ENCODE data around the gene LTBP2.

The LTBP2 gene

DNA sequence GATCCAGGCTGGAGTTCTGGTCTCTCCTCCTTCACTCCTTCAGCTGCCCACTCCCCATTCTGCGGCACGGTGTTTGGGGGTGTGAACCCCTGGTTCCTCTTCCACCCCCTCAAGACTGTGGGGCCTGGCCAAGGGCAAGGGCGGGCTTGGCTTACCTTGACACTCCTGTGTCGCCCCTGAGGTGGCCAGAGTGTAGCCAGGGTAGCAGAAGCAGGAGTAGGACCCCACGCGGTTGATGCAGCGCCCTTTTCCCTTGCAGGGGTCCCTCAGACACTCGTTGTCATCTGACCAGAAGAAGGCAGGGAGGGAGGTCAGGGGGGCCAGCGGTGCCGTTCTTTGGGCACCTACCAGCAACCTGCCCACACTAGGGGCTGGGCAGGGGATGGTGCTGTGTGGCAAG is 90.3 kb downstream of the LTBP2 start:
- Histone ChIP-seq H3K36me3 (ENCODE audit: control insufficient read depth, insufficient read depth, low read length) (no peaks in the 10 kb centered on the region), H3K9me3 (ENCODE audit: control insufficient read depth, low read length) (no peaks in the 10 kb centered on the region), H3K4me1 (ENCODE audit: control insufficient read depth, insufficient read depth, low read length) (peaks cover 25% of the 10 kb centered on the region), H3K27me3 (ENCODE audit: control insufficient read depth, insufficient read depth, low read length, poor library complexity, severe bottlenecking) (no peaks in the 10 kb centered on the region), H3K4me3 (ENCODE audit: insufficient read depth, low read depth, low read length) (no peak overlapping the region), H3K27ac (ENCODE audit: insufficient read depth, low read depth, low read length, poor library complexity, severe bottlenecking) (no peak overlapping the region)
- WGBS, 2 experiments: 91 to 94% methylated on average over 10 of the region's 10 CpGs

DNA sequence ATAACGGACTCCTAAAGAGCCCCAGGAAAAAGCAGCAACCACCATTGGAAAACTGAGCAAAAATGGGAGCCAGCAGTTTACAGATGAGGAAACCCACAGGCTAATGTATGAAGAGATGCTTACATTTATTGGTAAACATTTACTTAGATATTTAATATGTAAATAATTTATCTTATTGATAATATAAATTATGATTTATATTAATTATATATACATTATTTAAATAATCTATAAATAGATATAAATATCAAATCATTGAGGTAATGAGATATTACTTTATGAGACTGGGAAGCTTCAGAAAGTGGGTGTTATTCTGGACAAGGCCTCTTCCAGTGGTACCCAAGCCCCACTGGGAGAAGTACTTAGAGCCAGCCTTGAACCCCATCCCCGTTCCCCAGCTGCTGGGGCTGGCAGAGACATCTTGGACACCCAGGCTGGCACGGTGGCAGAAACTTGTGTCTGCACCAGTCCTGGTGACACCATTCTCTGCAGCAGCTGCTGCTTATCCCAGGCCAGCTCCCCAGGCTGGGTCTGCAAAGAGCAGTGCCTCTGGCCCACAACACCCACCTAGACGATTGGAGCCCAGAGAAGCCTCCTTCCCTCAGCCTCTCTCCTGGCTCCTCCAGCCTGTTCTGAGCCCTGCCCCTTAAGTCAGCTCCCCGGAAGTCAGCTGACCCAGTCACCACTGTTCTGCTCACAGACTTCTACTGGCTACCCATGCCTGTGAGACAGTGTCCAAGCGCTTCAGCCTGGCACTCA is 92.5 kb downstream of the LTBP2 start:
- Histone ChIP-seq H3K27me3 (ENCODE audit: control insufficient read depth, insufficient read depth, low read length, poor library complexity, severe bottlenecking) (no peaks in the 10 kb centered on the region), H3K4me1 (ENCODE audit: control insufficient read depth, insufficient read depth, low read length) (peaks cover 20% of the 10 kb centered on the region), H3K36me3 (ENCODE audit: control insufficient read depth, insufficient read depth, low read length) (no peaks in the 10 kb centered on the region), H3K27ac (ENCODE audit: insufficient read depth, low read depth, low read length, poor library complexity, severe bottlenecking) (no peak overlapping the region), H3K4me3 (ENCODE audit: insufficient read depth, low read depth, low read length) (no peak overlapping the region), H3K9me3 (ENCODE audit: control insufficient read depth, low read length) (no peaks in the 10 kb centered on the region)
- WGBS, 2 experiments: 90 to 91% methylated on average over 6 of the region's 6 CpGs

DNA sequence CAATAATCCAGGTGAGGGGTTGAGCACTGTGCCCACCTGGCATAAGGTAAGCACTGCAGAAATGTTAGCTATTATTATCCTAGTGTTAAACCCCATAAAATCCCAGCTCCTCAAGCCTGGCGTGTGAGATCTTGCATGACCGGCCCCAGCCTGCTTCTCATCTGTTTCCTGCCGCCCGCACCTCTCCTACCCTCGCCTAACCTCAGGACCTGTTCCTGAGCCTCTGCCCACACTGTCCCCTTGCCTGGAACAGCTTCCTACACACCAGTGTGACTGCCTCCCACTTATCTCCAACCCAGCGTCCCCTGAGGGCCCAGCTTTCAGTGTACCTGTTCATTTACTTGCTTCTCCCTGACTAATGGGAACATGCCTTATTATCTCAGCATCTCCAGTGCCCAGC is 93.8 kb downstream of the LTBP2 start:
- 93% methylated on average over 6 of the region's 6 CpGs for WGBS, 2 experiments
- Histone ChIP-seq H3K27me3 (ENCODE audit: control insufficient read depth, insufficient read depth, low read length, poor library complexity, severe bottlenecking) (no peaks in the 10 kb centered on the region), H3K9me3 (ENCODE audit: control insufficient read depth, low read length) (no peaks in the 10 kb centered on the region), H3K36me3 (ENCODE audit: control insufficient read depth, insufficient read depth, low read length) (no peaks in the 10 kb centered on the region), H3K4me1 (ENCODE audit: control insufficient read depth, insufficient read depth, low read length) (peaks cover 10% of the 10 kb centered on the region), H3K4me3 (ENCODE audit: insufficient read depth, low read depth, low read length) (no peak overlapping the region), H3K27ac (ENCODE audit: insufficient read depth, low read depth, low read length, poor library complexity, severe bottlenecking) (no peak overlapping the region)

DNA sequence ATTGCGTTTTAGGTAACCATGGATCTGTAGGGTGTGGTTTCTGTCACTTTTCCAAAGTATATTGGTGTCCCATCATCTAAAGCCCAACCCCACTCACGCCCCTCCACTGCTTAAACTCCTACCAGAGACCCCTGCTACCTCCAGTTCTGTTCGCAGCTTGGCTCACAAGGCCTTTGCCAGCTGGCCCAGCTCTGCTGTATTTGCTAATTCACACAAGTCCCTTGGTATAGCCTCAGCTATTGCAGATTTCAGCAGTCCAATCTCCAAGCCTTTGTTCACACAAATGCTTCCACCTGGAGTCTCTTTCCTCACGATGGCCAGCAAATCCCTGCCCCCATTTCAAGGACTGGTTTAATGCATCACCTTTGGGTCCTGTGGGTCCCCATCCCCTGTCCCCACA is 94.3 kb downstream of the LTBP2 start:
- WGBS, 2 experiments: 91 to 92% methylated on average over 4 of the region's 4 CpGs
- no peaks in the 10 kb centered on the region for H3K36me3 ChIP-seq (ENCODE audit: control insufficient read depth, insufficient read depth, low read length)
- H3K27me3 ChIP-seq (ENCODE audit: control insufficient read depth, insufficient read depth, low read length, poor library complexity, severe bottlenecking): no peaks in the 10 kb centered on the region
- H3K27ac ChIP-seq (ENCODE audit: insufficient read depth, low read depth, low read length, poor library complexity, severe bottlenecking): no peak overlapping the region
- no peak overlapping the region for H3K4me3 ChIP-seq (ENCODE audit: insufficient read depth, low read depth, low read length)
- peaks cover 10% of the 10 kb centered on the region for H3K4me1 ChIP-seq (ENCODE audit: control insufficient read depth, insufficient read depth, low read length)
- no peaks in the 10 kb centered on the region for H3K9me3 ChIP-seq (ENCODE audit: control insufficient read depth, low read length)

DNA sequence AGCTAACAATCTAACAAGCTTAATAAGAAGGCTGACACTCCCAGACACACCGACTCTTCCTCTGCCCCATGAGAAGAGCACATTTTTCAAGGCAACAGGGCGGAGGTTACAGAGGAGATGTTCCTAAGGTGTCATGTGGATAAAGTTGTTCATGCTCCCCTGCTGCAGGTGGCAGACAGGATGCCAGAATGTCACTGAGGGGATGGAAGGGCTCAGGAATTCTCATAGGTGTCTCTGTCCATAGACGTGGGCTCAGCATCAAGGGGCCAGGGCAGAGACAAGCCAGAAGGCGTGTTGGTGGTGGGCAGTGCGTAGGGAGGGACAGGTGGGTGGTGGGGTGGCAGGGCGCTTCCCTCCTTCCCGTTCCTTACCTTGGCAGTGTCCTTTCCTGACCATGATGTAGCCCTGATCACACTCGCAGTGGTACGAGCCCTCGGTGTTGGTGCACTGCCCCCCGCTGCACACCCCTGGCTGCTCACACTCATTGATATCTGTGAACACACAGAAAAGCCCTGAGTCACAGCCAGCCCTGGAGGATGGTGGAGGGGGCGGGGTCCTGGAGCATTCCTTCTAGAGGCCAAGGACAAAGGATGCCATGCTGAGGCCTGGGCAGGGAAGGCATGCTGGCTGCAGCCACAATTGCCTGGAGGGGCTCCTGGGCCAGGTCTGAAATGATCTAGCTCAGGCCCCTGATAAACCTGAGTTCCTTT is 95.4 kb downstream of the LTBP2 start:
- Histone ChIP-seq H3K27me3 (ENCODE audit: control insufficient read depth, insufficient read depth, low read length, poor library complexity, severe bottlenecking) (no peaks in the 10 kb centered on the region), H3K36me3 (ENCODE audit: control insufficient read depth, insufficient read depth, low read length) (no peaks in the 10 kb centered on the region), H3K4me3 (ENCODE audit: insufficient read depth, low read depth, low read length) (no peak overlapping the region), H3K4me1 (ENCODE audit: control insufficient read depth, insufficient read depth, low read length) (peaks cover 11% of the 10 kb centered on the region), H3K27ac (ENCODE audit: insufficient read depth, low read depth, low read length, poor library complexity, severe bottlenecking) (no peak overlapping the region), H3K9me3 (ENCODE audit: control insufficient read depth, low read length) (no peaks in the 10 kb centered on the region)
- WGBS, 2 experiments: 75 to 82% methylated on average over 12 of the region's 12 CpGs

DNA sequence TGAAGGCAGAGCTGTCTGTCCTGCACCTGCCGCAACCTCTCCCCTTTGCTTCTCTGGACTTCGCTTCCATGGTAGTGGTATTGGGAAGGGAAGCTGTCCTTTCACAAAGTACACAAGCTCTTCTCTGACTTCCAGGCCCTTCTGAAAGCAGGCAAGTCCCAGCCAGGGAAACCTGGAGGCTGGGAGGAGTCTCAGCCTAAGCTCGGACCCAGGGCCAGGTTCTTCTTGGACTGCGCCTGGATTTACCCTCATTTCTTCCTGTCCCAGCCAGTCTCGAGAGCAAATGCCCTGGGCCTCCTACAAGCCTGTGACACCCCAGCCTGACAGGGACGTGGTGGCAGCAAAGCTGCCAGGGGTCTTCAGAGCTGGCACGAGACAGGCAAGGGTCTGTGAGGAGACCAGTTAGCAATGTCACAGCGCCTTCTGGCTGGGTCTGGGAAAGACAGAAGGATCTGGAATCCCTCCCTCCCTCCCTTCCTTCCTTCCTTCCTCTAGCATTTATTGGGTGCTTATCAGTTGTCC is 96.1 kb downstream of the LTBP2 start:
- Histone ChIP-seq H3K36me3 (ENCODE audit: control insufficient read depth, insufficient read depth, low read length) (no peaks in the 10 kb centered on the region), H3K27me3 (ENCODE audit: control insufficient read depth, insufficient read depth, low read length, poor library complexity, severe bottlenecking) (no peaks in the 10 kb centered on the region), H3K4me3 (ENCODE audit: insufficient read depth, low read depth, low read length) (no peak overlapping the region), H3K27ac (ENCODE audit: insufficient read depth, low read depth, low read length, poor library complexity, severe bottlenecking) (no peak overlapping the region), H3K4me1 (ENCODE audit: control insufficient read depth, insufficient read depth, low read length) (peaks cover 17% of the 10 kb centered on the region), H3K9me3 (ENCODE audit: control insufficient read depth, low read length) (no peaks in the 10 kb centered on the region)
- WGBS, 2 experiments: 93 to 96% methylated on average over 7 to 8 of the region's 8 CpGs

DNA sequence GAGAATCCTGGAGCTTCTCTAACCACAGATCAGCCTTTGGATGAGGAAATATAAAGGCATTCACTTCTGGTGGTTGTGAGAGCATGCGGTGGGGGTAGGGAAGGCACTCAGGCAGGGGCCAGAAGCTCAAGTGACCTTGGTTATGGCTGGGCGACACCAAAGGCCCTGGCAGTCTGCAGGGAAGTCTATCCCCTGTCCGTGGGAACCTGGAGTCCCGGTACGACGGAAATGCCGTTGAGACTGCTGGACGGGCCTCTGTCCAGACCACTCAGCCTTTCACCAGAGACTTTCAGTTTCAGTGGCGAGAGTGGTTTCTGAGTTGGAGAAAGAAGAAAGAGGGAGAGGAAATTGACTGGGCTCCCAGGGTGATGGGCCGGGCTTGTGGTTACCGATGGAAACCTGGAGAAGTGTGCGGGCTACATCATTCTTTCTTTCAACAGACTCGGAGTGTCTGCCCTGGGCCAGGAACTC is 97.5 kb downstream of the LTBP2 start:
- 72 to 76% methylated on average over 12 to 13 of the region's 13 CpGs for WGBS, 2 experiments
- Histone ChIP-seq H3K27ac (ENCODE audit: insufficient read depth, low read depth, low read length, poor library complexity, severe bottlenecking) (no peak overlapping the region), H3K4me3 (ENCODE audit: insufficient read depth, low read depth, low read length) (no peak overlapping the region), H3K9me3 (ENCODE audit: control insufficient read depth, low read length) (no peaks in the 10 kb centered on the region), H3K36me3 (ENCODE audit: control insufficient read depth, insufficient read depth, low read length) (no peaks in the 10 kb centered on the region), H3K27me3 (ENCODE audit: control insufficient read depth, insufficient read depth, low read length, poor library complexity, severe bottlenecking) (no peaks in the 10 kb centered on the region), H3K4me1 (ENCODE audit: control insufficient read depth, insufficient read depth, low read length) (peaks cover 32% of the 10 kb centered on the region)

DNA sequence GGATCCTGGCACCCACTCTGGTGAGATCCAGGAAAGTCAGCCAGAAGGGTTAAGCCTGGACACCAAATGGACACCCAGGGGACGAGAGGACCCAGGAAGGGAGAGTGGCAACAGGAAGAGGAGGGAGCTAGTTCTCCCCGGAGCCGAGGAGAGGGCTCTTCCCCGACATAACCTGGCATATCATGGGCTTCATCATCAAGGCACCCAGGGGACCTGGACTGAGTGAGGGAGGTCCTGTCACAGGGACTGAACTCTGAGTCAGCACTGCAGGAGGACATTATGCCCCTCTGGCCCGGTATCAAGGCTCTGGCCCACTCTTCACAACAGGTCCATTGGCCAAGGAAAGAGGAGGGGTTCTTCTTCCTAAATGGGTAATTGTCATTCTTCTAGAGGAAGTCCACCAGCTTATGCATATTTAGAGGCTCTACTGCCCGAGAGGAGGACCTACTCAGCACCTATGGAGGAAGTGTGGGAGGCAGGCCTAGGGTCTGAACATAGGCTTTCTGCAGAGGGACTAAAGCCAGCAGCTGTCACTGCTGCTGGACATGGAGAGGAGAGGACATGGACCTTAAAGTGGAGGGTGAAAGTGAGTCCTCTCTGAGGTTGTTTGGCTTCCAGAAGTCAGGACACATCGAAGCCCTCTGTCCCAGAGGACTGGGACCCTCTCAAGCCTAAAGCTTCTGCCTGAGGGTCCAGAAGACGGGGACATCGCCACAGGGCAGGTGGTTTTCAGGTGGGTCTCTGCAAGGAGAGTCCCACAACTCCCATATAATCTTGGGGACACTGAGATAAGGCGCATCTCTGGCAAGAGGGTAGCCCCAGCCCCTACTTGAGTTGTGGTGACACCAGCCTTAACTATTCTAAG is 99.8 kb downstream of the LTBP2 start:
- Histone ChIP-seq H3K27me3 (ENCODE audit: control insufficient read depth, insufficient read depth, low read length, poor library complexity, severe bottlenecking) (no peaks in the 10 kb centered on the region), H3K9me3 (ENCODE audit: control insufficient read depth, low read length) (no peaks in the 10 kb centered on the region), H3K4me3 (ENCODE audit: insufficient read depth, low read depth, low read length) (no peak overlapping the region), H3K4me1 (ENCODE audit: control insufficient read depth, insufficient read depth, low read length) (peaks cover 44% of the 10 kb centered on the region), H3K27ac (ENCODE audit: insufficient read depth, low read depth, low read length, poor library complexity, severe bottlenecking) (no peak overlapping the region), H3K36me3 (ENCODE audit: control insufficient read depth, insufficient read depth, low read length) (no peaks in the 10 kb centered on the region)
- WGBS, 2 experiments: 84 to 86% methylated on average over 10 of the region's 10 CpGs

DNA sequence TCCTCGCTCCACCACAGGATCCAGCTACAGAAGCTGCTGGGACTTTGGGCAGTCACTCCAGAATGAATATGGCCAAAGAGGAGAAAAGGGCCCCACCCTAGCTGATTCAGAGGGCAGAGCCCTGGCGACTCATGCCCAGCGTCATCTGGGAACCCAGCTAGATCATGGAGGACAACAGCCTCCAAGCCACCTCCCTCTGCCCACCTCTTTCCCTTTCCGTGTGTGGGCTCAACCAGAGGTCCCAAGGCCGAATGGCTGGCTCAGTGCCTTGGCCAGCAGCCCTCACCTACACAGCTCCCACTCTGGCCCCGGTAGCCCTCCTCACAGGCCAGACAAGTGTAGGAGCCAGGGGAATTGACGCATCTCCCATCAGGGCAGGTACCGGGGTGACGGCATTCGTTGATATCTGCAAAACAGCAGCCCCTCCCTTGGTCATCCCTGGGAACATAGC is 101.1 kb downstream of the LTBP2 start:
- WGBS, 2 experiments: 73 to 81% methylated on average over 10 of the region's 10 CpGs
- Histone ChIP-seq H3K4me1 (ENCODE audit: control insufficient read depth, insufficient read depth, low read length) (peaks cover 39% of the 10 kb centered on the region), H3K36me3 (ENCODE audit: control insufficient read depth, insufficient read depth, low read length) (no peaks in the 10 kb centered on the region), H3K9me3 (ENCODE audit: control insufficient read depth, low read length) (no peaks in the 10 kb centered on the region), H3K4me3 (ENCODE audit: insufficient read depth, low read depth, low read length) (no peak overlapping the region), H3K27me3 (ENCODE audit: control insufficient read depth, insufficient read depth, low read length, poor library complexity, severe bottlenecking) (no peaks in the 10 kb centered on the region), H3K27ac (ENCODE audit: insufficient read depth, low read depth, low read length, poor library complexity, severe bottlenecking) (no peak overlapping the region)

Data from ectodermal cell (in vitro differentiated cells).